IMR-90 (cell line): ENCODE results near the gene ALOX12B. TPM values are rescaled to one million over a fixed set of nuclear protein-coding genes. Genes with fewer than 3 reads are reported as not detected.

ENCODE experiments used
- ATAC-seq: fragments of 200-7000 bp; cut with Tn5 transposase; 2 replicates; pipeline ENCODE4 v1.9.1; 2020; ENCODE audit warnings: low read depth, mild to moderate bottlenecking, moderate library complexity
- BruUV-seq: library from RNA; stranded (reverse); fragments of 400-500 nt; replicated peaks from 2 replicates; lab custom pipeline; 2021; lab: Mats Ljungman, UMichigan
- CTCF ChIA-PET: fragments of 300-600 bp; formaldehyde crosslinking; extraction: SDS; loops from one replicate; lab custom pipeline; 2021; ENCODE audit warnings: antibody characterized with exemption; lab: Yijun Ruan, JAX
- POLR2A ChIA-PET: fragments of 300-600 bp; sonication (Branson Sonifier 250); formaldehyde crosslinking; loops from one replicate; lab custom pipeline; 2022; ENCODE audit warnings: antibody characterized with exemption; ENCODE audit not compliant: unreplicated experiment; lab: Charles Lee
- DNase-seq: peaks from one replicate; pipeline ENCODE4 v3.0.0; 2013
- H2AFZ ChIP-seq: replicated peaks from 2 replicates; pipeline ENCODE3; 2013; ENCODE audit warnings: low read length, mild to moderate bottlenecking; ENCODE audit not compliant: poor library complexity
- H2AK5ac ChIP-seq: 2 replicates; pipeline ENCODE4 v1.6.1; 2013; ENCODE audit warnings: low read depth, low read length, inconsistent platforms
- H2AK9ac ChIP-seq: replicated peaks from 2 replicates; pipeline ENCODE3; 2013; ENCODE audit warnings: mild to moderate bottlenecking, low read depth, low read length, moderate library complexity; ENCODE audit not compliant: poor library complexity
- H2BK120ac ChIP-seq: 2 replicates; pipeline ENCODE4 v1.6.1; 2013; ENCODE audit warnings: low read depth, low read length, inconsistent platforms
- H2BK15ac ChIP-seq: 3 replicates; pipeline ENCODE4 v1.6.1; 2013; ENCODE audit warnings: low read depth, low read length, inconsistent platforms
- H2BK20ac ChIP-seq: 2 replicates; pipeline ENCODE4 v1.6.1; 2013; ENCODE audit warnings: low read depth, mild to moderate bottlenecking, inconsistent platforms, low read length, moderate library complexity
- H2BK5ac ChIP-seq: 2 replicates; pipeline ENCODE4 v1.6.1; 2013; ENCODE audit warnings: mild to moderate bottlenecking, low read depth, low read length, inconsistent platforms; ENCODE audit not compliant: poor library complexity, severe bottlenecking
- H3K14ac ChIP-seq: replicated peaks from 2 replicates; pipeline ENCODE4 v1.6.1; 2013; ENCODE audit warnings: low read depth, low read length, inconsistent platforms
- H3K18ac ChIP-seq: 2 replicates; pipeline ENCODE4 v1.6.1; 2013; ENCODE audit warnings: low read depth, low read length, control low read depth
- H3K23ac ChIP-seq: 2 replicates; pipeline ENCODE4 v1.6.1; 2013; ENCODE audit warnings: low read depth, low read length, inconsistent platforms
- H3K27ac ChIP-seq: 2 replicates; pipeline ENCODE4 v1.5.1; 2013; ENCODE audit warnings: mild to moderate bottlenecking, control low read depth, low read length; ENCODE audit not compliant: insufficient read depth
- H3K27me3 ChIP-seq: 2 replicates; pipeline ENCODE4 v1.6.1; 2013; ENCODE audit warnings: low read length; ENCODE audit not compliant: control insufficient read depth, insufficient read depth
- H3K36me3 ChIP-seq: 2 replicates; pipeline ENCODE4 v1.6.1; 2013; ENCODE audit warnings: low read length, mixed read lengths; ENCODE audit not compliant: control insufficient read depth, insufficient read depth
- H3K4ac ChIP-seq: 2 replicates; pipeline ENCODE4 v1.6.1; 2013; ENCODE audit warnings: low read depth, low read length, inconsistent platforms
- H3K4me1 ChIP-seq: 2 replicates; pipeline ENCODE4 v1.6.1; 2013; ENCODE audit warnings: low read length, mixed read lengths; ENCODE audit not compliant: control insufficient read depth, insufficient read depth
- H3K4me2 ChIP-seq: 2 replicates; pipeline ENCODE4 v1.6.1; 2013; ENCODE audit warnings: low read depth, mild to moderate bottlenecking, control low read depth, low read length, moderate library complexity
- H3K4me3 ChIP-seq: 2 replicates; pipeline ENCODE4 v1.5.1; 2013; ENCODE audit warnings: low read depth, mild to moderate bottlenecking, control low read depth, low read length, moderate library complexity; ENCODE audit not compliant: insufficient read depth
- H3K56ac ChIP-seq: 2 replicates; pipeline ENCODE4 v1.6.1; 2013; ENCODE audit warnings: low read length, inconsistent platforms; ENCODE audit not compliant: insufficient read depth; ENCODE audit errors: extremely low read depth
- H3K79me1 ChIP-seq, 2 experiments: 2 replicates each; pipeline ENCODE4 v1.6.1; 2013; ENCODE audit warnings: low read length in 2 of 2, inconsistent platforms in 1 of 2, low read depth in 1 of 2
- H3K9ac ChIP-seq: 2 replicates; pipeline ENCODE4 v1.6.1; 2013; ENCODE audit warnings: low read depth, low read length, control low read depth
- H3K9me1 ChIP-seq: 2 replicates; pipeline ENCODE4 v1.6.1; 2013; ENCODE audit warnings: low read length, inconsistent platforms; ENCODE audit not compliant: insufficient read depth
- H3K9me3 ChIP-seq: 2 replicates; pipeline ENCODE4 v1.6.1; 2013; ENCODE audit warnings: low read length; ENCODE audit not compliant: control insufficient read depth, insufficient read depth
- H4K20me1 ChIP-seq: 2 replicates; pipeline ENCODE4 v1.6.1; 2013; ENCODE audit warnings: low read length, inconsistent platforms; ENCODE audit not compliant: insufficient read depth
- H4K5ac ChIP-seq: 2 replicates; pipeline ENCODE4 v1.6.1; 2013; ENCODE audit warnings: mild to moderate bottlenecking, low read depth, low read length, control low read depth
- H4K8ac ChIP-seq, 2 experiments: 2 replicates each; pipeline ENCODE4 v1.6.1; 2013; ENCODE audit warnings: low read depth in 2 of 2, low read length in 2 of 2, control low read depth in 1 of 2, inconsistent platforms in 1 of 2
- H4K91ac ChIP-seq: 2 replicates; pipeline ENCODE4 v1.6.1; 2013; ENCODE audit warnings: low read depth, low read length, inconsistent platforms; ENCODE audit not compliant: insufficient read depth
- BHLHE40 ChIP-seq: fragments of 150-350 bp; IDR thresholded peaks from 2 replicates; pipeline ENCODE4 v1.6.1; 2016; ENCODE audit warnings: mild to moderate bottlenecking, low read depth, low read length
- CEBPB ChIP-seq: IDR thresholded peaks from 2 replicates; pipeline ENCODE4 v1.6.1; 2012; ENCODE audit warnings: low read depth, low read length, improper control_type of control experiment
- CHD1 ChIP-seq: IDR thresholded peaks from 2 replicates; pipeline ENCODE4 v1.6.1; 2012; ENCODE audit warnings: low read depth, low read length, improper control_type of control experiment
- CTCF ChIP-seq: conservative IDR thresholded peaks from 2 replicates; pipeline ENCODE4 v1.5.1; 2012; ENCODE audit warnings: mild to moderate bottlenecking, low read depth, low read length, improper control_type of control experiment
- ELK1 ChIP-seq: fragments of 150-350 bp; IDR thresholded peaks from 2 replicates; pipeline ENCODE4 v1.6.1; 2016; ENCODE audit warnings: low read depth, mild to moderate bottlenecking, low read length, moderate library complexity, borderline replicate concordance
- FOS ChIP-seq: fragments of 150-350 bp; IDR thresholded peaks from 2 replicates; pipeline ENCODE4 v1.6.1; 2016; ENCODE audit warnings: low read depth, low read length
- MAFK ChIP-seq: IDR thresholded peaks from 2 replicates; pipeline ENCODE4 v1.6.1; 2012; ENCODE audit warnings: low read depth, low read length, improper control_type of control experiment
- MAZ ChIP-seq: IDR thresholded peaks from 2 replicates; pipeline ENCODE4 v1.6.1; 2012; ENCODE audit warnings: low read depth, mild to moderate bottlenecking, low read length, improper control_type of control experiment, moderate library complexity, borderline replicate concordance
- MXI1 ChIP-seq: IDR thresholded peaks from 2 replicates; pipeline ENCODE4 v1.6.1; 2012; ENCODE audit warnings: low read depth, mild to moderate bottlenecking, low read length, moderate library complexity, borderline replicate concordance
- NFE2L2 ChIP-seq: fragments of 150-350 bp; IDR thresholded peaks from 2 replicates; pipeline ENCODE4 v1.6.1; 2016; ENCODE audit warnings: low read depth, mild to moderate bottlenecking, low read length
- RAD21 ChIP-seq: IDR thresholded peaks from 2 replicates; pipeline ENCODE4 v1.6.1; 2012; ENCODE audit warnings: low read length, improper control_type of control experiment
- RCOR1 ChIP-seq: IDR thresholded peaks from 2 replicates; pipeline ENCODE4 v1.6.1; 2012; ENCODE audit warnings: mild to moderate bottlenecking, low read length, improper control_type of control experiment; ENCODE audit not compliant: insufficient replicate concordance
- RFX5 ChIP-seq: IDR thresholded peaks from 2 replicates; pipeline ENCODE4 v1.8.0; 2012; ENCODE audit warnings: low read depth, mild to moderate bottlenecking, low read length, moderate library complexity
- SMC3 ChIP-seq: fragments of 150-350 bp; IDR thresholded peaks from 2 replicates; pipeline ENCODE4 v1.6.1; 2016; ENCODE audit warnings: low read depth, mild to moderate bottlenecking, antibody characterized with exemption, low read length, moderate library complexity
- WGBS, 2 experiments: methylation state at CpG; one replicate each; pipeline versions ENCODE4 v1.1.5 to v1.1.7; 2013; ENCODE audit warnings: missing lambda C conversion rate in 2 of 2; ENCODE audit not compliant: insufficient read length in 1 of 2; ENCODE audit errors: extremely low coverage in 2 of 2; 5-methylcytosine and 5-hydroxymethylcytosine counted together
- dilution Hi-C: fragments of 300-500 bp; cut with HindIII; formaldehyde crosslinking; loops from one replicate; pipeline ENCODE4 v1.14.3; 2018; ENCODE audit warnings: low sequenced_read_pairs; ENCODE audit not compliant: unreplicated experiment
- in situ Hi-C: fragments of 300-500 bp; cut with MboI; formaldehyde crosslinking; loops from 3 replicates; pipeline ENCODE4 v1.14.3; 2019; ENCODE audit warnings: low sequenced_read_pairs, inconsistent platforms, mixed read lengths
- intact Hi-C: fragments of 100-400 bp; cut with micrococcal nuclease; formaldehyde crosslinking; loops from 2 replicates; pipeline ENCODE4 v1.10.0; 2022
- polyA plus RNA-seq, 3 experiments: library from polyadenylated mRNA; depleted of rRNA; stranded (reverse); fragments of >200 nt; gene quantifications; 2 replicates each; pipeline ENCODE4 v1.2.3, GENCODE V29; 2012; ENCODE audit warnings: low replicate concordance in 1 of 3
- total RNA-seq: library from RNA; depleted of rRNA; stranded (reverse); fragments of >200 nt; gene quantifications from 2 replicates; pipeline ENCODE4 v1.2.3, GENCODE V29; 2012

The ALOX12B gene
- total and polyA plus RNA-seq, 2 of the 4 experiments (the other 2 are of a cell fraction) = not detected

DNA sequence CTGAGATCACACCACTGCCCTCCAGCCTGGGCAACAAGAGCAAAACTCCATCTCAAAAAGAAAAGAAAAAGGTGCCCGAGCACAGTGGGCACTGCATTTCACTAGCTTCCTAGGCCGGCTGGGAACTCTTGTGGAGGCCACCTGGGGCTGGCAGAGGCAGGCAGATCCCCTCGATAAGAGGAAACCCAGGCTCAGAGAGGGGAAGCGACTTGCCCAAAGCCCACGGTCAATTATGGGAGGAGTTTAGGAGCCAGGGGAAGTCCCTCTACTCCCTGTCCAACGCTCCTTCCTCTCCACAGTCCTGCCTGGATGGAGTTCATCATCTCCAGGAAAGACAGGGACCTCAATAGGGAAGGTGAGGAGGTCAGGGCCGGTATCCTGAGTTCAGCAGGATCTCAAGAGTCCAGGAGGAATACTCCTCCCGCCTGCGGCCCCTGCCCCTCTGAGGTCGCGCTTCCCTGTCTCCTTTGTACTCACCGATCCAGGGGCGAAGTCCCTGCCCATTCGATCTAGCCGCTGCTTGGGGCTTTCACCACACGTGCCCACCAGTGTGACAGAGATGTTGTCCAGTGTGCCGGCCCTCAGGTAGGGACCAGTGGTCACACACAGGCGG, 30.0 kb upstream of the ALOX12B start (continued):
- TF ChIP-seq CEBPB = no peak

GRCh38 chr17:8116776-8117175, 29.3 kb upstream of the ALOX12B start:
- ChIA-PET CTCF (interaction anchor here (1.3 kb wide), 1 partner anchor 59 kb away, joined by 4 read pairs; no protein-coding TSS in a partner anchor), POLR2A (no interaction called here)
- BruUV-seq = no TSS peak
- peaks cover 44% of the 10 kb centered on the region for H3K27me3 ChIP-seq
- H4K8ac ChIP-seq = no peak overlapping the region
- H3K23ac ChIP-seq = no peak overlapping the region
- intact Hi-C loops = no loop called here
- no peak overlapping the region for H2BK15ac ChIP-seq
- H2AK9ac ChIP-seq = no peak overlapping the region
- H4K20me1 ChIP-seq = peaks cover 24% of the 10 kb centered on the region
- 55% methylated on average over 14 of the region's 18 CpGs; no CpG with 5 or more reads in 1 of the 2 experiments for WGBS, 2 experiments
- H3K56ac ChIP-seq = no peak overlapping the region
- no peak overlapping the region for H2AK5ac ChIP-seq
- H3K4me3 ChIP-seq = no peak overlapping the region
- H3K9ac ChIP-seq = no peak overlapping the region
- in situ Hi-C loops = loop anchor here (5.0 kb wide), 1 partner anchor 44 kb away; no protein-coding TSS in a partner anchor
- H2BK120ac ChIP-seq = no peak overlapping the region
- peaks cover 2% of the 10 kb centered on the region; the same call in 1 of the 2 replicates for H3K9me1 ChIP-seq
- no peak overlapping the region for H2AFZ ChIP-seq
- H3K4ac ChIP-seq = no peak overlapping the region
- no peak overlapping the region for H3K4me2 ChIP-seq
- dilution Hi-C loops = loop anchor here (25.0 kb wide), 1 partner anchor 121 kb away; the partner anchor contains the start of genes CTC1 and PFAS
- no peak for ATAC-seq
- no peaks in the 10 kb centered on the region for H3K79me1 ChIP-seq
- no peak overlapping the region for H2BK20ac ChIP-seq
- no peak overlapping the region for H3K18ac ChIP-seq
- no peak overlapping the region for H3K27ac ChIP-seq
- H3K14ac ChIP-seq = no peak overlapping the region
- H4K91ac ChIP-seq = no peak overlapping the region
- no peak overlapping the region for H2BK5ac ChIP-seq
- H3K9me3 ChIP-seq = no peaks in the 10 kb centered on the region
- H3K36me3 ChIP-seq = no peaks in the 10 kb centered on the region
- no peak for DNase-seq
- TF ChIP-seq MXI1 (no peak), RFX5 (no peak), CEBPB (no peak), MAZ (no peak), BHLHE40 (no peak), SMC3 (no peak), RAD21 (no peak), ELK1 (no peak), MAFK (no peak), FOS (no peak), CHD1 (no peak), RCOR1 (no peak), NFE2L2 (no peak), CTCF (no peak)
- no peak overlapping the region for H4K5ac ChIP-seq
- peaks cover 6% of the 10 kb centered on the region; the same call in 1 of the 2 replicates for H3K4me1 ChIP-seq
